ENCODE results near the gene SUGCT.

The SUGCT gene

DNA sequence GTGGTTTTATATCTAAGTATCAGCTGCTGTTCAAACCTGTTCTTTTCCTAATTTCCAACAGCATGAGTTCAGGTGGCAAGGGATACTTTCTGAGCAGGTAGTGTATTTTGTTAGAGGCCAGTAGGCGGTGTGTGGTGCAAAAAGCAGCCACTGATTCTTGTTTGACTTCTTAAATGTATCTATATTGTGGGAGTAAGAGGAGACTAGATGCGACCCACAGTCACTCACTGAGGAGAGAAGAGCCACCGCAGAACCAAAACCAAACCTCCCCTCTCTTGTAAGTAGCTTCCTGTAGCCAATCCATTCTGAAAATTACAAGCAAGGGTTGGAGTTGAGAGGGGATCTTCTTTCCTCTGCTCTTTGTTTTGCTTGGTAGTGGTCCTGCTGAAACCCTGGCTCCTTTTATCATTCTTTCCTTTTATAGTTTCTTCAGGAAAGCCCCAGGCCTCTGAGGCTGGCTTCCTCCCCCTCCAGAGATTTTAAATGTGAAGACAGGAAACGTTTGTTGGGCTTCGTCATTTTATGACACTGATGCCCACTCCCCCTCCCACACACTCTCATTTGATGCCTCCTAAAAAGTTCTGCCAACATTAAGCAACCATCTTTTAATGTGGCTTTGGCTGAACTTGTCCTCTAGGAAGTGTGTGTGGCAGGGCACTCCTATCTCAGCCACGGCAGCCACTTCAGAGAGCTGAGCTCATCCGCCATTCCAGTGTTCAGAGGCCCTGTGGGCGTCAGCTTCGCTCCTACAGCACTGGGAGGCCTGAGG, 566.0 kb downstream of the SUGCT start:
- DNase-seq: no peak

DNA sequence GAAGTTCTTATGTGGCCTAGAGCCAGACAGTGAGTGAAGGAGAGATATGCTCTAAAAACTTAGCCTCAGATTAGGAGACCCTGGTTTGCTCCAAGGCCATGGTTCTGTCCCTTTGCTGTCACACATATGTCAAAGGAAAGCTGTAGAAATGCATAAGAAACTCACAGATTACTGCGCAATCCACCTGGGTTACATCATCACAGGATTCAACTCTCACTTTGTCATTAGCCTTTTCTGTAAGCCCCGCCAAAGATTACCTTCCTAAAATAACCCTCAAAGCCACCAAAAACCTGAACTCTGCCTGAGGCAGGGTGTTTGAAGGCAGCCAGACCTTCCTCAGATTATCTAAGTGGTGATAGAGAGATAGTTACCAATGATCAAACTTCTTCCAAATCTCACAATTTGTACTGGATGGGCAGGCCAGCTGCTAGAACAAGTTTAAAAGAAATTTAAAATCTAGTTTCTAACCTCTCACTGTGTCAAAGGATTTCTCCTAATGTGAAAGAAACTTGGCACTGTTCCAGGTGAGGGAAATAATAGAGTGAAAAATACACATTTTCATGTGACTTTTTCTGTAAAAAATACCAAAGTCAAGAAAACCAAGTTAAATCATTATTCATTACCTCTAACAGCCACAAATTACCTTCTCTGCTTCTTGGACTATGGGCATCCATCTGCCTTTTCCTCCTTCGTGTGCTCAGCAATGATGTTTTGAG, 567.2 kb downstream of the SUGCT start:
- no peak for DNase-seq

- DNase-seq: no peak
Observed at GRCh38 chr7:40704172-40704571, 569.4 kb downstream of the SUGCT start.

GRCh38 chr7:40706829-40707228, 572.0 kb downstream of the SUGCT start:
- DNase-seq: no peak

DNA sequence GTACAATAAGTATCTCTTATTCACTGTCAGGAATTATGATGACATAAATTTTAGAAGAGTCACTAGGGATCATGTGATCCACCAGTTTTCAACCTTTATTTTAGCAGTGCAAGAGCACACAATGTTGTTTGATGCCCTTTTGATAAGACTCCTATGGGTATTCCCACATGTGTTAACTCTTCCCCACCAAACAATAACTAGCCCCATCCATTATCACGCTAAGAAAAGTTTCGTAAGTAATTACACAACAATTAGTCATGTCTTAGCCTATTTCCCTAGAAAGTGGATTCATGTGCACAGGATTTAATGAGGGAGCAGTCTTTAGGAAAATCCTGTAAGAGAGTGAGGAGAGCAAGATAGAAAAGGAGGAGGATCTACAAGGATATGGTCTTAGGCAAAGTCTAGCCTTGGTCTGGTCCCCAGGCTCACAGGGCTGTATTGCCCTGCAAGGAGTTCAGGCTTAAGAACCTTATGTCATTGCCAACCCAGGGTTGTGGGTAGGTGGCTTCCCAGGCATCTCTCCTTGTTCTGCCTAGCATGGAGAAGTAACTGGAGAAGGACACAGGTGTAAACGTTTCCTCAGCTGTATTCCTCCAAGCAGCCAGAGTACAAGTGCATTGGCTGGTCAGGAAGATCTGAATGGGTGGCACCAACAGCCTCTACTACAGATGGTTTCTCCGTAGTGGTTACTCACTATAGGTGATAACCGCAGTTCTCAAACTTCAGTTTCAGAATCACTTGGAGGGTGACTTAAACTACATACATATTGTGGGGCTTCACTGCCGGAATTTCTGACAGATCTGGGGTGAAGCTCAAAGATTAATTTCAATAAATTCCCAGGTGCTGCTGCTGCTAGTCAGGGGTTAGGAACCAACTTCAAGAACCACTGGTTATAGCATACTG, 574.5 kb downstream of the SUGCT start:
- DNase-seq: no peak

DNA sequence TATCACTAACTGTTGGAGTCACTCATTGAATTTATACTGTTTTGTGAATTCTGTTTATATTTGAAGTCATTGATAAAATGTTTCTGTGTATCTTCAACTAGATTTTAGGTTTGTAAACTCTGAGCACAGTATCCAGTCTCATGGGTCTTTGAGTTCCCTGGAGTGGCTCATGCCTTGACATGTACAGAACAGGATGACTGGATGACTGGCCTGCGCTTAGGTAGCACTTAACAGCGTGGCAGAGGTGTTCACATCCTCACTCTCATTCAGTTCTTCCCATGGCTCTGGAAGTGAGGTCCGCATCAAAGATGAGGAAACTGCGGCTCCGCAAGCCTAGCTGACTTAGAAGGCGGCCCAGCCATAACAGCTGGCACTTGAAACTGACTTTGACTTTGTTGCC, 576.9 kb downstream of the SUGCT start:
- no peak for DNase-seq

GRCh38 chr7:40714363-40715052, 579.7 kb downstream of the SUGCT start:
- DNase-seq: no peak

- no peak for DNase-seq
Observed at GRCh38 chr7:40715053-40715430, 580.2 kb downstream of the SUGCT start.

- DNase-seq: no peak
Observed at GRCh38 chr7:40716052-40716451, 581.2 kb downstream of the SUGCT start.

DNA sequence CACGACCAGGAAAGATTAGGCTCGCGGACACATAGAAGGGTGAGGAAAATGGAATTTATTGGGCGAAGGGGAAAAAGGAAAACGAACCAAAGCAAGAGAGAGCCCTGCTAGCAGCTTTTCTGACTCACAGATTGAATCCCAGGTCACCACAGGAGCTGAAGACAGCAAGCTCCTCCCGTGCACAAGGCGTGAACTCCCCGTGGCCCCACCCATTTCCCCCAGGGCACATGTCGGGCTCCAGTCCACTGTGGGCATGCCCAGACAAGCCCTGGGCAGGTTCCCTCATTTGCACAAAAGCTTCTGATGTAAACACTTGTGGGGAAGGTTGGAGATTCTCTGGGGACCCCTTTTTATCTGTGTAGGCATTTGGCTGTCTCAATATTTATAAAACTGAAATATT, 582.4 kb downstream of the SUGCT start:
- DNase-seq: peak; percentile 10

- no peak for DNase-seq
Observed at GRCh38 chr7:40720416-40720815, 585.6 kb downstream of the SUGCT start.

GRCh38 chr7:40721342-40721949, 586.6 kb downstream of the SUGCT start:
- DNase-seq: no peak

DNA sequence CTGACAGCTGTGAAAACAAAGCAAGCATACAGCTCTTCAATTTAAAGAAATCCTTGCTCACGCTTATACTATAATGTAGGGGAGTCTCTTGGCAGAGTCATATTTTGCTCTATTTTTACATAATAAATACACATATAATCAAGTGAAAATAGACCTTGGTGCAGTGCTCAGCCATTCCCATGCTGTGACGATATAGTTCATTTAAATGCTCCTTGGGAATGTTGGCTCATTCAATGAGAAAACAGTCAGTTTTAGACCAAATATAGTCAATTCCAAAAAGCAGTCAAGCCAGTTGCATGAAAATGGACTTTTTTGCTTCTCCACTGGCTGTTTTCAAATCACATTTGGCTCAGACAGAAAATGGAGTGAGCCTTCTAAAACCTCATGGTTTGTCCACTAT, 587.4 kb downstream of the SUGCT start:
- DNase-seq: no peak

DNA sequence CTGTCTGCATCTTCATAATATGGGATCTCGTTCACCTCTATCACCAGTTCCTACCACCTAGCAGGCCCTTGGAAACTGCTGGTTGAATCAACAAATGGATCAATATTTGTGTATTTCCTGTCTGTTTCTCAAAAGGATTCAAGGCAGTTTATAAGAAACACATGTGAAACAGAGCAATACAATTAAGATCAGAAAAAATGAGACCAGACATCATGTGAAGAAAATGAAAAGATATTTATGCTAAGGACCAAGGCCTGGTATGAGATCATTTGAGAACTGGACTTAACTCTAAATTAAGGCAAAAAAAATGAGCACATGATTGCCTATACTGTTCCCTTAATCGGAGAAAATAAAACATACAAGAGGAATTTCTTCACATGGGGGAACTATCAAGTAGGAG, 589.0 kb downstream of the SUGCT start:
- no peak for DNase-seq

- no peak for DNase-seq
Observed at GRCh38 chr7:40726559-40726958, 591.8 kb downstream of the SUGCT start.

DNA sequence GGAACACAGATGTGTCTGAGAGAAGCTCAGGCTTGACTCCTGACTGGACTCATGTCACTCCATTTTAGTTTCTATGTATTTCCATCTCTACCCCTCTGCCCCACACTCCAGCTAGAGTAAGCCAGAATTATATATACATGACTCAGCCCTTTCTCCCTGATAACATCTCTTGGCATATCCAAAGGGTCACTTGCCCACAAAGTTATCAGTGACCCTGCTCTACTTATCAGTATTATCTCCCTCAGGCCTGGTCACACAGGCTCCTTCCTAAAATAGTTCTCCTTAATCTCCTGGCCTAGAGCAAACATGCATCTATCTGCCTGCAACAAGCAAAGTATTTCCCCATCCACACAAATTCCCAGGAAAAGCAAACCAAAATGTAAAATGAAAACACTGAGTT, 598.3 kb downstream of the SUGCT start:
- no peak for DNase-seq

DNA sequence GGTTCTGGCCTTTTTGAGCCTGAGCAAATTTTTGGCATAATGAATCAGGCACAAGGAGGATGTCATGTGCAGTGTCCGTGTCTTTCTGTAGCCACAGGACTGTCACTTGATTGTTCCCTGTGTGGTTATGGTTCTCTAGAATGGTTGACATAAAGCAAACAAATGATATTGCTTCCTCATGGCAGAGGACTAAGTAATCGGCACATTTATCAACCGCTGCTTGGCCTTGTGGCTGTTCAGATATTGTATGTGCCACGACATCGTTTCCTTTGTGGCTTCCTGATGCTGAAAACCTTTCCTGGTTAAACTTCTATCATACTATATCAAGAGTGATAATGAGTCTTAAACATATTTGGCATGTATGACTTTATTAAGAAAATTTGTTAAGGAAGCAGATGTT, 598.8 kb downstream of the SUGCT start:
- DNase-seq: no peak

- no peak for DNase-seq
Observed at GRCh38 chr7:40739257-40739656, 604.5 kb downstream of the SUGCT start.

GRCh38 chr7:40742270-40742669, 607.5 kb downstream of the SUGCT start:
- no peak for DNase-seq

DNA sequence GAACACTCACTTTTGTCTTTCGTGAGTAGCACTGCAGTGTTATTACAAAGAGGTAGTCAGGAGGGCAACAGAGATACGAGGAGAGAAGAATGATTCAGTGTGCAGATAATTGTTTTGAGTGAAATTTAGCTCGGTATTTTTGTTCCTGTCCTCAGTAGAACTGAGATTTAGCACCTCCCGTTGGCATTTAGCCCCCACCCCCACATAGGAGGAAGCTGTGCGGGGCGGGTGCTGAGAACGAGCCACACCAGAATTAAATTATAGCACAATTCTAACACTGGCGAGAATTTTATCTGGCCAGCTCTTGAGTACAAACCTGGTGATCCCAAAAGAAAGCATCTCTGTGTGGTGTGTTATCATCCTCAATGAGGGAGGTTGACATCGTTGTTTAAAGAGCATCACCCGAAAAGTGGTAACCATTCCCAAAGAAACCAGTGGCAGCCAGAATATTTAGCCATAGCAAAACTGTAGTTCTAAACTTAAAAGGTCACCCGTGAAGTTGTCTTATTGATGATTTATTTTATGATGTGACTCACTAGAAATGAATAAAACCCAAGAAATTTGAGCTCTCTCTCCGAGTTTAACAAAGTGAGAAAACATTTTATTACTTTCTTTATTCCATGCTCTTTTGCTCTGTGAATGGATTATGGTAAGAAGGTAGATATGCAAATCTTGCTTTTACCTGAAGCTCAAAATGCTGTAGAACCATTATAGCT, 612.2 kb downstream of the SUGCT start:
- DNase-seq: no peak

- no peak for DNase-seq
Observed at GRCh38 chr7:40747856-40748255, 613.1 kb downstream of the SUGCT start.

GRCh38 chr7:40749877-40750276, 615.1 kb downstream of the SUGCT start:
- DNase-seq: no peak

Data from DMS79 (cell line).